ENCODE results near the gene TSPAN31.

- TF ChIP-seq CTCF (IDR thresholded peaks at IDR 0.05) (no peak), POLR2A (IDR thresholded peaks at IDR 0.05) (no peak), POLR2AphosphoS5 (IDR thresholded peaks at IDR 0.05) (no peak)
Observed at GRCh38 chr12:57762463-57762862, 17.6 kb downstream of the TSPAN31 start.

All from gastroesophageal sphincter (tissue), 3 donors.